SK-MEL-5 (cell line): Measurements from ENCODE around the gene HYAL4. TPM values are rescaled to one million over a fixed set of nuclear protein-coding genes. Genes with fewer than 3 reads are reported as not detected.
"Not testable (repeated sequence)": the region's sequence is repeated elsewhere in the genome, so short reads cannot be mapped to it uniquely, and the experiment has no call there.

ENCODE experiments used
- DNase-seq: peaks from one replicate; pipeline ENCODE4 v3.0.0-alpha.2; 2016; ENCODE audit warnings: low read depth, low spot score
- in situ Hi-C: cut with HindIII; loops from 2 replicates; pipeline ENCODE4 v1.10.0; 2016; ENCODE audit warnings: low sequenced_read_pairs, high pct_unique_total_duplicates, low pct_unique_long_range_greater_than_20kb
- total RNA-seq: library from RNA; depleted of rRNA; stranded (reverse); fragments of >200 nt; shearing (Covaris generic); gene quantifications from 2 replicates; pipeline ENCODE4 v1.2.3, GENCODE V29; 2014

Gene HYAL4
- total RNA-seq, 1 experiment from 2014 or later: not detected

GRCh38 chr7:123839106-123839505 is 5.9 kb upstream of the HYAL4 start:
- in situ Hi-C loops, DNase-seq: not testable (repeated sequence)

DNA sequence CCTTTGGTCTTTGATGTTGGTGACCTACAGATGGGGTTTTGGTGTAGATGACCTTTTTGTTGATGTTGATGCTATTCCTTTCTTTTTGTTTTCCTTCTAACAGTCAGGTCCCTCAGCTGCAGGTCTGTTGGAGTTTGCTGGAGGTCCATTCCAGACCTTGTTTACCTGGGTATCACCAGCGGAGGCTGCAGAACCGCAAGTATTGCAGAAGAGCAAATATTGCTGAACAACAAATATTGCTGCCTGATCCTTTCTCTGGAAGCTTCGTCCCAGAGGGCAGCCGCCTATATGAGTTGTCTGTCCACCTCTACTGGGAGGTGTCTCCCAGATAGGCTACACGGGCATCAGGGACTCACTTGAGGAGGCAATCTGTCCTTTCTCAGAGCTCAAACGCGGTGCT is 827 bp upstream of the HYAL4 start:
- in situ Hi-C loops, DNase-seq: not testable (repeated sequence)

DNA sequence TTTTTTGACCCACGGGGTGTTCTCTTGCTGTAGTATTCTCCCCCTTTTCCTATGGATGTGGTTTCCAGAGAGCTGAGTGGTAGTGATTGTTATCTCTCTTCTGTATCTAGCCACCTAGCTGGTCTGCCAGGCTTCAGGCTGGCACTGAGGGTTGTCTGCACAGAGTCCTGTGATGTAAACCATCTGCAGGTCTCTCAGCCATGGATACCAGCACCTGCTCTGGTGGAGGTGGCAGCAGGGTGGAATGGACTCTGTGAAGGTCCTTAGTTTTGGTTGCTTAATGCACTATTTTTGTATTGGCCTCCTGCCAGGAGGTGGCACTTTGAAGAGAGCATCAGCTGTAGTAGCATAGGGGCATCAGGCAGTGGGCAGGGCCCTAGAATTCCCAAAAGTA is 851 bp downstream of the HYAL4 start:
- in situ Hi-C loops: no loop called here
- no peak for DNase-seq

GRCh38 chr7:123846217-123846891 is 1.4 kb downstream of the HYAL4 start:
- in situ Hi-C loops: no loop called here
- DNase-seq: no peak

- in situ Hi-C loops: no loop called here
- no peak for DNase-seq
These were observed 2.9 kb downstream of the HYAL4 start for GRCh38 chr7:123847868-123848267.

- in situ Hi-C loops: no loop called here
- no peak for DNase-seq
These were observed 4.9 kb downstream of the HYAL4 start for GRCh38 chr7:123849855-123850254.

GRCh38 chr7:123851404-123851803 is 6.4 kb downstream of the HYAL4 start:
- DNase-seq, in situ Hi-C loops: not testable (repeated sequence)

DNA sequence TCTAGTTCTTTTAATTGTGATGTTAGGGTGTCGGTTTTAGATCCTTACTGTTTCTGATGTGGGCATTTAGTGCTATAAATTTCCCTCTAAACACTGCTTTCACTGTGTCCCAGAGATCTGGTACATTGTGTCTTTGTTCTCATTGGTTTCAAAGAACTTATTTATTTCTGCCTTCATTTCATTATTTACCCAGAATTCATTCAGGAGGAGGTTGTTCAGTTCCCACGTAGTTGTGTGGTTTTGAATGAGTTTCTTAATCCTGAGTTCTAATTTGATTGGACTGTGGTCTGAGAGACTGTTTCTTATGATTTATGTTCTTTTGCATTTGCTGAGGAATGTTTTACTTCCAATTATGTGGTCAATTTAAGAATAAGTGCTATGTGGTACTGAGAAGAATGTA is 9.3 kb downstream of the HYAL4 start:
- in situ Hi-C loops: not testable (repeated sequence)
- DNase-seq: peak; percentile 74

- in situ Hi-C loops, DNase-seq: not testable (repeated sequence)
These were observed 11.5 kb downstream of the HYAL4 start for GRCh38 chr7:123856428-123856827.

DNA sequence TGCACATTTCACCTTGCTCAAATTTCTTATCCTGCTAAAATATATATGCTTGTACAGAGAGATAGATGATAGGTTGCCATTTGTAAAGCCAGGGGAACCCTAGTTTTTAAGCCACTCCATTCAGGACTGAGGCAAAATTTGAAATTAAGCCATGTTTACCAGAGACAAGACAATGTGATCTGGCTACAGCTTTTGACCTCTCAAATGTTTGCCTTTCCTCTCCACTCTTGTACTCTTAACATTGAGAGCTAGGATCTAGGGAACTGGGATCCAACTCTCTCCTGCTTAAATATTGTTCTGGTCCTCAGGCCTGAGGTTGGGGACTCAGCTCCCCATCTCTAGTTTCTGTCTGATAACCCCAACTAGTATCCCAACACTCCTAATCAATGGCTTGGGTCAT is 15.9 kb downstream of the HYAL4 start:
- in situ Hi-C loops: no loop called here
- no peak for DNase-seq

DNA sequence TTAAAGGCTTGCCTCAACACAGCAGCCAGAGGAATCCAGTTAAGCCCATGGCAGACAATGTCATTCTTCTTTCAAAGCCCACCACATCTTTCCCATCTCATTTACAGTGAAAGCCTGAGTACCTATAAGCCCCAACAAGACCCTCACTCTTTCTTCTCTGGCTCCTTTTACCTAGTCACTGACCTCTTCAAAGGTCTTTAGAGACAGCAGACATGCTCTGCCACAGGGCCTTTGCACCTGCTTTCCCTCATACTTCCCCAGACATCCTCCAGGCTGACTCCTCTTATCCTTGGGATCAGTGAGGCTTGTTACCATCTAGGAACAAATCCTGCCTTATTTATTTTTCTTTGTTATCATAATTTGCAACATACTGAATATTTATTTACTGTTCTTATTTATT is 17.8 kb downstream of the HYAL4 start:
- no peak for DNase-seq
- in situ Hi-C loops: no loop called here

DNA sequence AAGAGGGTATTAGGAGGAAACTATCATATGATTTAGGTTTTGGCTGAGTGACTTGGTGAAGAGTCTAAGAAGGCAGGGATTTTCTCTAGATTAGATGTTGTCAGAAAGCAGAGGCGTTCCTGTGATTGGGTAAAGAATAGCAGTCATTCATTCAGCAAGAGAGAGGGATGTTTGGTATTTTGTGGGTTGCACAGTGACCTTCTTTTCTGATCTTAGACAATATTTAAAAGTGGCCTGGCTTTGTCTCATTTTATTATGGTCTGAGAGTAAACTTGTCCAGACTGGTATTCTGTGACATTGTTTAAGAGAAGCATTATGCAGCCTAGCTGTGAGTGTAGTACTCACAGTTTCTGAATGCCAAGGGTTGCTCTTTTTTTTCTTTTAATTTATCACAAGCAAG is 18.5 kb downstream of the HYAL4 start:
- in situ Hi-C loops: no loop called here
- peak; percentile 54 for DNase-seq

DNA sequence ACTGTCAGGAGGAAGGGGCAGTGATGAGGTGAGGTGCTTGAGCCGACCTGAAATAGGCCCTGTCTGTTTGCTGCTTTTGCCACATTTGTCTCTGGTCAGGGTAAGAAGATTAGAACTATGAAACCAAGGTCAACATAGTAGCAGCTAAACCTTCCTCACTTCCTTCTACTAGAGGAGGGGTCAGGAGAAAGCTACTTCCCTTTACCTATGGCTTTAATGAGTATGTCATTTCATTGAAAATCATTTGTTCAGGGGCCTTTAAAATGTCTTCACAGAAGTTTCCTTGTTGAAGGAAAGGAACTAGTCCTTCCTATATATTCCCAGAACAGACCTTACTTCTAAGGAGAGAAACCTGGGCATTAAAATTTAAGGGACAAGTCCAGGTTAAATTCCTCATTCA is 19.0 kb downstream of the HYAL4 start:
- DNase-seq: no peak

DNA sequence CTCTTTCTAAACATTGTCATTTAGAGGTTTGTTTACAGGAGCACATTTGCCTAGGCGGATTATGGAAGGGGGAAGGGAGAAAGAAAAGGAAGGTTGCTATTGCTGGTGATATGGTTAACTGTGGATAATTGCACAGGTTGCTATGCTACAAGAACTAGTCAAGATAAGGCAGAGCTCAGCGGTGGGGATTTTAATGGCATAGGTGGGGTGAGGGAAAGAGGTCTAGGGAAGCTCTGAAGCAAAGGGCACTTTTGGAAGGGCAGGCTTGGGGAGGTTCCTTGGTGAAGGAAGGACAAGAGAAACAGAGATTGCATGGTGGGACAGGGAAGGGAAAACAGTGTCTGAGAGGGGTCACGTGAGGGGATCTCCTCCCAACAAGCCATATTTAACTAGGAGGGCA is 19.5 kb downstream of the HYAL4 start:
- in situ Hi-C loops: no loop called here
- DNase-seq: no peak

More for the DNA sequence above, 19.0 kb downstream of the HYAL4 start:
- in situ Hi-C loops: no loop called here

- in situ Hi-C loops: no loop called here
- no peak for DNase-seq
These were observed 20.0 kb downstream of the HYAL4 start for GRCh38 chr7:123864966-123865365.

DNA sequence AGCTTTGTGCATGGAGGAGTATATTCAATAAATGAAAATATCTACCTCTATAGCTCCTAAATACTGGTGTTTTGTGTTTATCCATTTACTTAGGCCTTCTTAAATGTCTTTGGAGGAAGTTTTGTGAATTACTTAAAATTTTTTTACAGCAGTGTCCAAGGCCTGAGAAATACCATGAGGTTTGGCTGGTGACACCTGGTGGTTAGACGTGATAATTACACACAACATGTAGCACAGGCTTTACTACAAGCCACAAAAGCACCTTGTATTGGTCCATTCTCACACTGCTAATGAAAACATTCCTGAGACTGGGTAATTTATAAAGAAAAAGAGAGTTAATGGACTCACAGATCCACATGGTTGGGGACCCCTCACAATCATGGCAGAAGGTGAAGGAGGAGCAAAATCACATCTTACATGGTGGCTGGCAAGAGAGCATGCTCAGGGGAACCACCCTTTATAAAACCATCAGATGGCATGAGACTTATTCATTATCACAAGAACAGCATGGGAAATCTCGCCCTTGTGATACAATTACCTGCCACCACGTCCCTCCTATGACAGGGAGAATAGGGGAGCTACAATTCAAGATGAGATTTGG is 20.6 kb downstream of the HYAL4 start:
- in situ Hi-C loops: no loop called here

GRCh38 chr7:123867225-123867624 is 22.3 kb downstream of the HYAL4 start:
- no peak for DNase-seq
- in situ Hi-C loops: no loop called here

More for the DNA sequence above, 20.6 kb downstream of the HYAL4 start:
- DNase-seq: peak; percentile 88

- peak; percentile 81 for DNase-seq
- in situ Hi-C loops: no loop called here
These were observed 27.3 kb downstream of the HYAL4 start for GRCh38 chr7:123871998-123872867.
